Ecto neural progenitor cell (in vitro differentiated cells): ENCODE results near the gene SEMA4D.
A peak's percentile ranks its signal among the peaks of the same experiment; 100 is the strongest.

Experiments
- DNase-seq: peaks from one replicate; pipeline ENCODE4 v3.0.0-alpha.2; 2018; ENCODE audit warnings: low spot score

SEMA4D gene

DNA sequence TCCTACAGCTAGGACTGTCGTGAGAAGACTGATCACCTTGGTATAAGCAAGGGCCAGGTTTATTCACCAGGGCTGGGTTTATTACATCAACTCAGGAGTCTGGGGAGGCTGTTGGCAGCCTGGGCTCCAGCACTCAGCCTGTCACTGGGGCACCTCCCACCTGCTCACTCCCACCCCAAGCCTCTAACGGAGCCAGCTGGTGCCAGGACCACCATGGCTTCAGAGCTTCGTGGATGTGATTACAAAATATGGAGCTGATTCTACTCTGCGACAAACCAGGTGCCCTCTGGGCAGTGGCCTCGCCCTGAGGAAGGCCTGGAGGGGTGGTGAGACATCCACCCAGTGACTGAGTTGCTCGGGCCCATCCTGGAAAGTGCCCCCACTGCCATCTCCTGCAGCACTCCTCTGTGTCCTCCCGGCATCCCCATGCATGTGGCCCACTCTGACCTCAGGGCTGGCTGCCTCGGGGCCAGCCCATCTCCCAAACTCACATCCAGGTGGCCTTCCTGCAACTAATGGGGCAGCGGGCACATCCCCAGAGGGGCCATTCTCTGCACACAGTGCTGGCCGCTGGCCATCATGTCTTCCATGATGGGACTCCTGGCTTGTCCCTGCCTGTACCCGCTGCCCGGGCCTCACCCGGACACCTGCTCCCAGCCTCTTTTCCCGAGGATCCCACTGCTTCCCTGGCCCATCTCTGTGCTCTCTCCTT, 130.0 kb downstream of the SEMA4D start:
- no peak for DNase-seq

- DNase-seq, result no peak
These were observed 130.6 kb downstream of the SEMA4D start for GRCh38 chr9:89367281-89367680.

GRCh38 chr9:89366711-89367110, 131.2 kb downstream of the SEMA4D start:
- DNase-seq, result no peak

- no peak for DNase-seq
These were observed 132.4 kb downstream of the SEMA4D start for GRCh38 chr9:89365532-89365912.

DNA sequence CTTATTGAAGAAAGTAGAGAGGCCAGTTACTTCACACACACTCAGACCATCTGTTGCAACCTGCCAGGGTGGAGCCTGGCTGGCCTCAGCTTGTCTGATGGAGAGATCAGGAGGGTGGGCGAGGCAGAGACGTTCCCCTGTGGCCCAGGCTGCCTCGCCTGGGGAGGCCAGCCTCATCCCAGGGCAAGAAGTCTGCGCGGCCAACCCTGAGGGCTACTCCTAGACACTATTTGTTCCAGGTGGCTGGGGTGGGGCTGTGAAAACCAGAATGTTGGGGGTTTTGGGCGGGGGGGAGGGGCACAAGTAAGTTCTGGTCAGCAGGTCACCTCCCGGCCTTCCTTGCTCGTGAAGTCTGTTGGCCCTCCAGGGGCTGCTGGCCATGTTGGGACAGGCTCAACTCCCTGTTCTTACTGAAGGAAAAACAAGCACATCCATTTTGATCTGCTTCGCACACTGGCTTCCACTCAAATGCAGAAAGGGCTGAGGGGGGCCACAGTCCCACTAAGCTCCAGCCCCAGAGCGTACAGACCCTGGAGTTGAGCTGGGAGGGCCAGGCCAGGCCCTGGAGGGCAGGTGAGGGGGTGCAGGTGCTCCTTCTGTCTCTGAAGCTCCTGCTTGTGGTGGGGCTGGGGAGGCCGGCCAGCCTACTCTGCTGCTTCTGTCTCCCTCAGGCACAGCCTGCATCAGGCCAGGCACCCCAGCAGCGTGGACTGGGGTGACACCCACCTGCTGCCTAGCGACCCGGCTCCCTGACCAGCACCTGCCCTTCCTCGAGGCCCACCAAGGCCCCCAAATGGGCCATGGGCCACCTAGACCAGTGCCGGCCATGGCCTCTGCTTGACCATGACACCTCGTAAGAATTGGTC, 133.0 kb downstream of the SEMA4D start:
- no peak for DNase-seq

DNA sequence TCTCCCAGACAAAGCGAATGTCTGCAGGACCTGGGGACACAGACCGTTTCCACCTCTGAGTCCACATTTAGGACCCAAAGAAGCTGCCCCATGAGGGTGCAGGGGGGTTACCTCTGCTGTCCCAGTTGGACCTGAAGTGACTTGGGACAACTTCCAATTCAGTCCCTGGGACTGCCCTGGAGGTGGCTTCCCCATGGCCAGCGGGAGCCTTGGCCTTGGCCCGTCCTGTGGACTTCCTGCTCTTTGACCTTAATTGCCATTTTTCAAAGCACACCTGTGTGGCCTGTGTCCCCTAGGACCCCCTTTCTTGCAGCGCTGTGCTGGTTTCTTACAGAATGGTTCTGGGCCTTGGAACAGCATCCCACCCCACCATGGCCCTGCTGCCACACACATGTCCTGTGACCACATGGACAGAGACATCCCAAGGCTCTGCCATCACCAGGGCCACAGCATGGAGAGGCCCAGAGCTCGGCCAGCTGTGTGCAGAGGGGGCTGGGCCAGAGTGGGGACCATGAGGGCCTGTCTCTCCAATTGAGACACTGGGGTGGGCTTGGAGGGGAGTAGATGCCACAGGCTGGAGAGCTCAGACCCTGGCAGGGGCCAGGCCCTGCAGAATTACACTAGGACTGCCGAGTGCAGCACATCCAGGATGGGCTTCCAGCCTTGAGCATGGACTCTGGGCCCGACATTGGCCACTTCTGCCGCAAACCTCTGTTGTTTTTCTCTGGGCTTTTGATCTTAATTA, 133.8 kb downstream of the SEMA4D start:
- no peak for DNase-seq

GRCh38 chr9:89363311-89363670, 134.6 kb downstream of the SEMA4D start:
- DNase-seq, result no peak

- DNase-seq, result no peak
These were observed 135.1 kb downstream of the SEMA4D start for GRCh38 chr9:89362647-89363310.

DNA sequence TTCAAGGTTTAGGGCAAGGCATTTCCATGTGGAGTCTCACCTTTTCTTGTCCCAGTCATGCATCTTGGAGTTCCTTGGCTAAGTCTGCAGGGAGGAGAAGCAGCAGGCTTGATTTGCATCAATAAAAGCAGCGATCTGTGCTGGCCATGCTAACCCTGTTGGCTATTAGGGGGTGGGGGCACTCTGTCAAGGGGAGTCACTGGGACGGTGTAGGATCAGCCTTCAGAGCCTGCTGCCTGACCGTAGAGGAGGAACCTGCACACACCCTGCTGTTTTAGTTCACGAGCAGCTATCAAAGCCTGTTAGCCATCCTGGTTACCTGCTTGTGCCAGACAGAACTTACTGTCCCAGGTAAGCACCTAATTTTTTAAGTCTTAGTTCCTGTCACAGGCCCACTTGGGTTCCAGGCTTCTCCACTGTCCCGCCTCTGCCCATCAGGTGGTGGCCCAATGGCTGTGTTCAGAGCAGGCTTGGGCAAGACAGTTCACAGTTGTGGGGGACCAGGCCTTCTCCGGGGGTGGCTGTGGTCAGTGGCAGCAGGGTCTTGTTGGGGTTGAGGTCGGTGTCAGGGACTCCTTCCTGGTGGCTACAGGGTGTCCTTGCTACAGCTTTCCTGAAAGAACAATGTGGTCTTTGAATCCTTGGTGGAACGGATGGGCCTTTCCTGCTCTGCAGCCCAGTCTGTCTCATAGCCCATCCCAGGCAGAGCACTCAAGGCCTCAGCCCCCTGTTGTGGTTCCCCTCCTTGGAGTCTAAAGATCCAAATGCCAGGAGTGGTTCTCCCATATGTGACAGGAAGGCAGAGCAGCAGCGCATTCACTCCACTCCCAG, 135.9 kb downstream of the SEMA4D start:
- peak; percentile 23 for DNase-seq

DNA sequence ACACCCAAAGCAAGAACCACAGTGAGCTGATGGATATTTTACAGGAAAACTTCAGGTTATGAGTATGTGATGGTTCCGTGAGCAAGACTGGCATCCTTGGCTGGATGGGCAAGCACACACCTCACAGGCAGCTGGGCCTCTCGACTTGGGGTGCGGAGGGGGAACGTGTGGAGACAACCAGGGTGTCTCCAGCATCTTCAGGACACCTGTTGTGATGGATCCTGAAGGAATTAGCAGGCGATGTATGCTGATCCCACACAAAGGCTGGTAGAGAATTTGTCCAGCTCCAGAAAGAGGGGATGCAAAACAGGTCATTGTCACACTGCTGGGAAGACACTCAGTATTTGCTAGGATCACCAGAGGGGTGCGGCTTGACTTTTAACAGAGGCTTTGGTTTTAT, 136.9 kb downstream of the SEMA4D start:
- DNase-seq, result no peak

DNA sequence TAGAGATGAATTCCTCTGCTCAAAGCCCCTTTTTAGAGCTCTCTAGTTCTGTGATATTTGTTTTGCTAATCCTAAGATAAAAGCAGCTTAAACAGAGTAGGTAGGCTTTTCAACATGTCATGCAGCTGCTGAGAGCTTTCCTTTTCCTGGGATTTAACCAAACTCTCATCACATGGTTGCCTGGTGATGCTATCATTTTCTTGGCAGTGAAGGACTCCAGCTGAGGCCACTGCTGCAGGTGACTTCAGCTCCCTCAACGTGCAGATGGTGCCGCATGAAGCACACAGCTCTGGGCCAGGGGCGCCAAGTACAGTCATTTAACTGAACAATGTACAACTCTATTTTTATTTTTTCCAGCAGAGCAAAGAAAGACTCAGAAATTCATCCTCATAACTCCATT, 137.4 kb downstream of the SEMA4D start:
- DNase-seq, result no peak

DNA sequence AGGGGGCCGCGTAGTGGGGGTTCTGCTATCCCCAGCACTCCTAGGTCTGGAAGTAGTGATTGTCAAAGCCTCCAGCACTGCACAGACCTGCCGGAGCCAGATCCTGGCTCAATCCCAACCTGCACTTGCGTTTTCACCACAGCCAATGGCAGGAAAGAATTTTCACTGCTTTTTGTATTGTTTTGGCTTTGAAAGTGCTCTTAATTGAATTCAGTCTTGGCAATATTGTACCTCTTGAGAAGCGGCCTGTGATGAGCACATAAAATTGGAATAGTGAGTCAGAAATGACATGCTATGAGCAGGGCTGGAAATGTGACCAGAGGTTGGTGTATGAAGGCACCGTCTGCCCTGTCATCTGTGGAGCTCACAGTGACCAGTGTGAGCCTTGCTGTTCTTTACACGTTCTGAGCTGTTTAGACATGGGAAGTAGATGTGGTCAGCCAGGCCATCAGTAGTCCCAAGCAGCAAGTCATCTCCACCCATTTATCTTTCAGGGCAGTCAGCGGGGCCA, 138.1 kb downstream of the SEMA4D start:
- DNase-seq, result no peak

DNA sequence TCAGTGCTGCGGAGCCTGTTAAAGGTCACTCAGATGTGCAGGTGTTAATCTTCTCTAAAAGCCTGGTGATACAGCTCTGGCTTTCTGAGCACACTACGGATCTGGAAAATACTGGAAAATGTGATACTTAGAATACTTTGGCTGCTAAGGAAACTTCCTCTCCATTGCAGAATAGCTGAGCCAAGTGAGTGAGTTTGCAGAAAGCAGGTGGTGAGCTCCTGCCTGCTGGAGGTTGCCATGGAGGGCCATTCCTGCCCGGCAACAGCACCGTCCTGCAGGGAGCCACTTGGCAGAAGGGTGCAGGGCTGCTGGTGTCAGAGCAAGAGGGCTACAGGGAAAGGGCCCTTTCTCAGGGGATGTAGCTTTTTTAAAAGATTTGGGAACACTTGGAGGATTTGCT, 138.9 kb downstream of the SEMA4D start:
- DNase-seq, result peak; percentile 47

GRCh38 chr9:89358376-89358916, 139.5 kb downstream of the SEMA4D start:
- DNase-seq, result no peak

DNA sequence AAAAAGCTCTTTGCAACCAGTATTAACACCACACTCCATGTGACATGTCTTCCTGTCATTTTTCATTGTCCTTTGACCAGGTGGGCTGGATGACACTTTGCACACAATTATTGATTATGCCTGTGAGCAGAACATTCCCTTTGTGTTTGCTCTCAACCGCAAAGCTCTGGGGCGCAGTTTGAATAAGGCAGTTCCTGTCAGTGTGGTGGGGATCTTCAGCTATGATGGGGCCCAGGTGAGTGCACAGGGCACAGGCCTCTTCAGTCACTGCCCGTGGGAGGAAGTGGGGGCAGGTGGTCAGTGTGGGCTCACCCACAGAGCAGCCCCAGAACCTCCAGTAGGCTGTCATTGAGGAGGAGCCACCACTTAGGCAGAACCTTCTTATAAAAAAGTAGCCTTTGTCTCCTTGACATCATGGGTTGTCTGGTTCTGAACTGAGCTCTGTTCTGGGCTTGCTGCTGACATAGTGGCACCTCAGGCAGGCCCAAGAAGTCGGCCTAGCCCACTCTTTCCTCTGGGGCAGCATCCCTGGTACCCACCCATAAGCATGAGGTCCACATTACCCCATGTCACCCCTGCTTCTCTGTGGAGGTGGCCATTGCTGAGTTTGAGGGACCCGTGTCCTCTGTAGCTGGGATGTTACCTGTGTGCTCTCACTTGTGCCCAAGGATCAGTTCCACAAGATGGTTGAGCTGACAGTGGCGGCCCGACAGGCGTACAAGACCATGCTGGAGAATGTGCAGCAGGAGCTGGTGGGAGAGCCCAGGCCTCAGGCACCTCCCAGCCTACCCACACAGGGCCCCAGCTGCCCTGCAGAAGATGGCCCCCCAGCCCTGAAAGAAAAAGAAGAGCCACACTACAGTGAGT, 140.3 kb downstream of the SEMA4D start:
- DNase-seq, result no peak

DNA sequence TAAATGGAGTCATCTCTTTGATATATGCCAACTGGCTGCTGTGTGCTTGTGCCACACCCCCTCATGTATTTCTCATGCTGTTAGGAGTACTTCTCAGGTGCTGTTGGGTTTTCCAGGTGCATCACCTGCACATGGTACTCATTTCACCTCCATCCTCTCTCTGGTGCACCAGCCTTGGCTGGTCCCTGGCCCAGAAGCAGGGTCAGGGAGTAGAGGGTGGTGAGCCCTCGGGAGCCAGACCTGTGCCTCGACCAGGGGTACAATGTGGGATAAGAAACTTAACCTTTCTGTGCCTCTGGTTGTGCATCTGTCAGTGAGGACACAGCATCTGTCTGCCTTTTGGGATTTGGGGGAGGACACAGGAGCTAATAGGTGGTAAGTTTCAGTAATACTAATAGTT, 141.1 kb downstream of the SEMA4D start:
- no peak for DNase-seq

DNA sequence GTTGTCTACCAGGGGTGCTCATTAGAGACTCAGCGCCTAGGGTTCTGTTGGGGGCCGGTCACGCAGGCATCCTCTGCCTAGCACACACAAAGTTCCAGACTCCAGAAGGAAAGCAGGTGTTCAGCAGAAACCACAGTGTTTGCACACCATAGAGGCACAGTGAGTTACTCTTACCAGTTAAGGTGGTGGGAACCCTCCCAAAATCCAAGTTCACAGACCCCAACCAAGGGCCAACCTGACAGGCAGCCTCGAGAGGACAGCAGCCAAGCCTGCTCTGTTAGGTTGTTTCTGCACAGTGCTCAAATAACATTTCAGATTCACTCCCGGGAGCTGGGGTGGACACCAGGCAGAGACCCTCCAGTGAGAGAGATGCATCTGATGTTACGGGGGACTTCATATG, 143.4 kb downstream of the SEMA4D start:
- DNase-seq, result no peak

DNA sequence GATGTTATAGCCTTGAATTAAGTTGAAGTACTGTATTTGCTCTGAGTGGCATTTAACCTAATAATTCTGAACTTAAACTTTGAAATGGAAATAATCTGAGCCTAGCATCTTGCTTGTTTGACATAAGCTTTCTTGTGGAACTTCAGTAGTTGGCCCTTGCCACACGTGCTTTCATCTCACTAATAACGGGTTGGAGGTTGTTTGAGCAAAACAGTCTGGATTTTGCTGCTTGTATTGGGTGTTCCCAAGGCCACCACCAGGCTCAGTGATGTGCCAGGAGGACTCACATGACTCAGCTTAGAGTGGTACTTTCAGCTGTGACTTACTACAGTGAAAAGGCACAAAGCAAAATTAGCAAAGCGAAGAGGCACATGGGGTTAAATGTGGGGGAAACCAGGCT, 143.9 kb downstream of the SEMA4D start:
- no peak for DNase-seq

DNA sequence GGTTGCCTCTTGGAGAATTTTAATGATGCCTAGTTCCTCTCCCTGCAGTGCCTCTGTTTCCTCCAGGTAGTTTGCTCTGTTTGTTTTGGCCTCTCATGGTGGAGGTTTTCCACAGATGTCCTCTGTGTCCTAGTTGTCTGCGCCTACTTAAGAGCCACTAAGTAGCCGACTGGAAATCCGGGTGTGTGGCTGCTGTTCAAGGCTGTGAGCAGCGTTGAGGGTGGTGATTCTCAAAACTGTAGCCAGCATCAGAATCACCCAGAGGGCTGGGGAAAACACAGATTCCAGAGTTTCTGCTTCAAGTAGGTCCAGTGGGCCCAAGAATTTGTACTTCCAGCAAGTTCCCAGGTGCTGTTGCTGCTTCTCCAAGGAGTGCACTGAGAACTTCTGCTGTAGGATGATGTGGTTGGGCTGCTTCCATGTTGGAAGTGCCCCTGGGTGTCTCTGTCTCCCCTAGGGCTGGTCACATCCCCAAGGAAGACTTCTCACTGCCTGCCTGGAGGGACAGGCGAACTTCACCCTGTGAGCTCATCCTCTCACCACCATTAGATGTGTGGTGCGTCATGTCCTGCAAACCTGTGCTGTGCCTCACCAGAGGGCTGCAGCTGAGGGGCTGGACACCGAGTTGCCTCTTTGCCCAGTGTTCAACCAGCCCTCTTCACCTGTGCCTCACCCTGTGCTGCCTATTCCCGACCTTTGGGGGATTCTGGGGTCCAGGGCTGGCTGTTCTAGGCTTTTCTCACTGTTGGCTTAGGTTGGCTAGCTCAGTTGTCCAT, 144.9 kb downstream of the SEMA4D start:
- no peak for DNase-seq
